ENCODE data around the gene GAL3ST2. TPM values are rescaled to one million over a fixed set of nuclear protein-coding genes. Genes with fewer than 3 reads are reported as not detected.
"Not testable (repeated sequence)": the region's sequence is repeated elsewhere in the genome, so short reads cannot be mapped to it uniquely, and the experiment has no call there.

Gene GAL3ST2
- 10 to 100 TPM; 34.2 to 70.2 TPM for total RNA-seq

- no peaks in the 10 kb centered on the region for H3K36me3 ChIP-seq
- H3K4me1 ChIP-seq = no peaks in the 10 kb centered on the region
- no peak for TF ChIP-seq CTCF (IDR thresholded peaks at IDR 0.05)
- peak within 1 kb of the TSS; percentile 41 for H3K4me3 ChIP-seq
- intact Hi-C loops (cut with DNase I) = no loop called here
- no peaks in the 10 kb centered on the region for H3K27me3 ChIP-seq
- H3K9me3 ChIP-seq = no peaks in the 10 kb centered on the region
- DNase-seq = peak; percentile 82
- peak within 1 kb of the TSS; percentile 82 for H3K27ac ChIP-seq
- H3K9ac ChIP-seq (ENCODE audit: low read depth in 2 of 2, low read length in 2 of 2) = peak within 1 kb of the TSS; percentile 78 to 90
Measured at GRCh38 chr2:241776336-241777169, at the start of gene GAL3ST2. TSS of gene GAL3ST2 (plus strand) at chr2:241776822. CDS start at chr2:241776956, 134 bp downstream.

- DNase-seq = no peak
- H3K9me3 ChIP-seq = no peaks in the 10 kb centered on the region
- H3K36me3 ChIP-seq = no peaks in the 10 kb centered on the region
- no peak for TF ChIP-seq CTCF (IDR thresholded peaks at IDR 0.05)
- no peak overlapping the region for H3K4me3 ChIP-seq
- intact Hi-C loops (cut with DNase I) = no loop called here
- no peak overlapping the region for H3K27ac ChIP-seq
- H3K9ac ChIP-seq (ENCODE audit: low read depth in 2 of 2, low read length in 2 of 2) = no peak overlapping the region
- no peaks in the 10 kb centered on the region for H3K4me1 ChIP-seq
- no peaks in the 10 kb centered on the region for H3K27me3 ChIP-seq
Measured at GRCh38 chr2:241728000-241728399, 48.6 kb upstream of the GAL3ST2 start.

GRCh38 chr2:241728627-241729026 lies 48.0 kb upstream of the GAL3ST2 start:
- H3K4me3 ChIP-seq = no peak overlapping the region
- peaks cover under 1% of the 10 kb centered on the region for H3K4me1 ChIP-seq
- no peak overlapping the region for H3K27ac ChIP-seq
- H3K36me3 ChIP-seq = no peaks in the 10 kb centered on the region
- no peaks in the 10 kb centered on the region for H3K27me3 ChIP-seq
- no peaks in the 10 kb centered on the region for H3K9me3 ChIP-seq
- no peak overlapping the region for H3K9ac ChIP-seq (ENCODE audit: low read depth in 2 of 2, low read length in 2 of 2)
- no peak for TF ChIP-seq CTCF (IDR thresholded peaks at IDR 0.05)
- intact Hi-C loops (cut with DNase I) = no loop called here
- DNase-seq = no peak

- Histone ChIP-seq H3K27ac (no peak overlapping the region), H3K4me1 (peaks cover 6% of the 10 kb centered on the region), H3K27me3 (no peaks in the 10 kb centered on the region), H3K36me3 (no peaks in the 10 kb centered on the region), H3K4me3 (no peak overlapping the region), H3K9me3 (no peaks in the 10 kb centered on the region), H3K9ac (ENCODE audit: low read depth in 2 of 2, low read length in 2 of 2) (no peak overlapping the region)
- DNase-seq = no peak
- intact Hi-C loops (cut with DNase I) = loop anchor here (2.0 to 10.0 kb wide), 2 partner anchors 23 to 145 kb away; no protein-coding TSS in a partner anchor
- no peak for TF ChIP-seq CTCF (IDR thresholded peaks at IDR 0.05)
Measured at GRCh38 chr2:241729868-241730267, 46.8 kb upstream of the GAL3ST2 start.

GRCh38 chr2:241730671-241731293 lies 45.8 kb upstream of the GAL3ST2 start:
- Histone ChIP-seq H3K9ac (ENCODE audit: low read depth in 2 of 2, low read length in 2 of 2) (no peak overlapping the region), H3K27me3 (no peaks in the 10 kb centered on the region), H3K4me1 (peaks cover 6% of the 10 kb centered on the region), H3K36me3 (no peaks in the 10 kb centered on the region), H3K27ac (no peak overlapping the region), H3K4me3 (no peak overlapping the region), H3K9me3 (no peaks in the 10 kb centered on the region)
- intact Hi-C loops (cut with DNase I) = loop anchor here (2.0 to 10.0 kb wide), 2 partner anchors 24 to 144 kb away; no protein-coding TSS in a partner anchor
- TF ChIP-seq CTCF (IDR thresholded peaks at IDR 0.05) = no peak
- DNase-seq = no peak

- DNase-seq = peak; percentile 64
- not testable (repeated sequence) for H3K4me1 ChIP-seq; H3K9me3 ChIP-seq; H3K9ac ChIP-seq (ENCODE audit: low read depth in 2 of 2, low read length in 2 of 2); H3K27me3 ChIP-seq; H3K27ac ChIP-seq; H3K4me3 ChIP-seq; H3K36me3 ChIP-seq
- intact Hi-C loops (cut with DNase I) = loop anchor here (10.0 kb wide), 1 partner anchor 142 kb away; no protein-coding TSS in a partner anchor
Measured at GRCh38 chr2:241732513-241733186, 44.0 kb upstream of the GAL3ST2 start.
